Mucosa of descending colon (tissue), 3 donors: Measurements from ENCODE around the gene PROX2. TPM values are rescaled to one million over a fixed set of nuclear protein-coding genes. Genes with fewer than 3 reads are reported as not detected.

Source experiments
- ATAC-seq: fragments of 200-7000 bp; cut with Tn5 transposase; one replicate; pipeline ENCODE4 v1.9.1; 2020; ENCODE audit warnings: mild to moderate bottlenecking, moderate library complexity
- DNase-seq, 3 donors: peaks; one replicate each; pipeline ENCODE4 v3.0.0-alpha.2; 2020
- H3K36me3 ChIP-seq: fragments of 200-600 bp; one replicate; pipeline ENCODE4 v1.8.0; 2021; ENCODE audit warnings: low read depth, mild to moderate bottlenecking
- H3K4me1 ChIP-seq: fragments of 200-600 bp; one replicate; pipeline ENCODE4 v1.8.0; 2021; ENCODE audit warnings: low read depth, mild to moderate bottlenecking
- H3K4me3 ChIP-seq: fragments of 200-600 bp; one replicate; pipeline ENCODE4 v1.8.0; 2021; ENCODE audit warnings: mild to moderate bottlenecking
- H3K9me3 ChIP-seq: fragments of 200-600 bp; one replicate; pipeline ENCODE4 v1.8.0; 2021; ENCODE audit warnings: mild to moderate bottlenecking
- CTCF ChIP-seq: fragments of 200-600 bp; IDR thresholded peaks from one replicate; pipeline ENCODE4 v1.8.0; 2022; ENCODE audit warnings: antibody characterized with exemption, mild to moderate bottlenecking
- intact Hi-C, 2 donors: fragments of 100-400 bp; cut with DNase I in 1 of 2; cut with micrococcal nuclease in 1 of 2; formaldehyde crosslinking; loops; one replicate each; pipeline versions ENCODE4 v1.11.0 to v1.11.1; 2022; cut with DNase I, micrococcal nuclease
- total RNA-seq, 3 donors: library from RNA; stranded (reverse); fragmentation: NEBNext Ultra II Directional in 2 of 3; extraction: Animal tissue kit (Norgen Biotek cat#: 25700) in 2 of 3; gene quantifications; one replicate each; pipeline versions ENCODE4 v1.2.1 to v1.2.4, GENCODE V29; 2021 to 2023
- donor health status: DM: no; HTN: no; CAD: no; lungs with moderate emphysema.
- donor health status: DM: no; HTN: no; CAD: no.
- donor health status: DM: no; HTN: yes; CAD: no.

The PROX2 gene
- total RNA-seq, 3 donors from 2014 or later, result 0.07 to 0.09 TPM; not detected in 1

- Histone ChIP-seq H3K36me3 (no peaks in the 10 kb centered on the region), H3K4me1 (peaks cover under 1% of the 10 kb centered on the region), H3K9me3 (no peaks in the 10 kb centered on the region), H3K4me3 (no peak overlapping the region)
- intact Hi-C loops, result no loop called here
- ATAC-seq, result no peak
- no peak for DNase-seq
- TF ChIP-seq CTCF, result no peak
Measured at GRCh38 chr14:74917178-74917543, 41.2 kb upstream of the PROX2 start.

DNA sequence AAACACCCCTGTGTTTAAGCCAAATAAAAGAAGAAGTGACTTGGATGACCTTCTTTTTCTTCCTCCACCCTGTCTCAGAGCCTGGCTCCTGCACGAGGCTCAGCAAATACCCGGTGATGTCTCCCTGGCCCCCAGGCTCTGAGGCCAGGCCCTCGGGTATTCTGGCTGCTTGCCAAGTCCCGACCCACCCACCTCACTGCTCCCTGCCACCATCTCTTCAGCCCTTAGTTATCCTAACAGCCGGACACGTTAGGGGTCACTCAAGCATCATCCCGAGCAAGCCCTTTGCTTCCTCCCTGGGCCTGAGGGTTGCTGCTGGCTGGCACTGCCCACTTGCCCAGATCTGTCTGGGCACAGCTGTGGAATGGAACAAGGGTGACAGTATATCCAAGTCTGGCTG, 39.9 kb upstream of the PROX2 start:
- Histone ChIP-seq H3K4me3 (no peak overlapping the region), H3K36me3 (no peaks in the 10 kb centered on the region), H3K4me1 (no peaks in the 10 kb centered on the region), H3K9me3 (no peaks in the 10 kb centered on the region)
- TF ChIP-seq CTCF, result no peak
- intact Hi-C loops, result no loop called here
- DNase-seq (no peak), ATAC-seq (no peak)

DNA sequence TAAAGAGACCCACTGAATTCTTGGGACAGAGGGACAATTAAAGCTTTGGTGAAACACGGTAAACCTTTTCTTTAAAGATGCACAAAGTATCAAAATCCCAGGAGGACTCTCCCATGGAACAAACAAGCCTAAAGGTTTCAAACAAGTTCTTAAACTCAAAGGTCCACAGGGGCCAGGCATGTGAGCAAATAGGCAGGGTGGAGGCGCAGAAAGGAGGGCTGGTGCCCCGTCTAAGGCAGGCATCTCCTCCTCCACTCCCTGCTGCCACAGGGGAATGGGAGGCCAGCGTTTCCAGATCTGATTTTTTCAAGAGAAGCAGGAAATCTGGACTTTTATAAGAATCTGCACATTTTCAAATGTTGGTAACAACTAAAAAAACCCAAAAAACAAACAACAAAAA, 39.5 kb upstream of the PROX2 start:
- intact Hi-C loops, result no loop called here
- TF ChIP-seq CTCF, result no peak
- no peaks in the 10 kb centered on the region for H3K36me3 ChIP-seq

GRCh38 chr14:74913986-74914573, 38.1 kb upstream of the PROX2 start:
- no peak overlapping the region for H3K4me3 ChIP-seq
- no peaks in the 10 kb centered on the region for H3K4me1 ChIP-seq
- peak; percentile 54 for ATAC-seq
- peak in 1 of 3 donors; percentile 62 for DNase-seq
- no peak for TF ChIP-seq CTCF
- H3K9me3 ChIP-seq, result no peaks in the 10 kb centered on the region
- intact Hi-C loops, result no loop called here
- H3K36me3 ChIP-seq, result no peaks in the 10 kb centered on the region

More for the DNA sequence above, 39.5 kb upstream of the PROX2 start:
- H3K9me3 ChIP-seq, result no peaks in the 10 kb centered on the region
- no peaks in the 10 kb centered on the region for H3K4me1 ChIP-seq
- no peak for DNase-seq
- no peak for ATAC-seq
- H3K4me3 ChIP-seq, result no peak overlapping the region

DNA sequence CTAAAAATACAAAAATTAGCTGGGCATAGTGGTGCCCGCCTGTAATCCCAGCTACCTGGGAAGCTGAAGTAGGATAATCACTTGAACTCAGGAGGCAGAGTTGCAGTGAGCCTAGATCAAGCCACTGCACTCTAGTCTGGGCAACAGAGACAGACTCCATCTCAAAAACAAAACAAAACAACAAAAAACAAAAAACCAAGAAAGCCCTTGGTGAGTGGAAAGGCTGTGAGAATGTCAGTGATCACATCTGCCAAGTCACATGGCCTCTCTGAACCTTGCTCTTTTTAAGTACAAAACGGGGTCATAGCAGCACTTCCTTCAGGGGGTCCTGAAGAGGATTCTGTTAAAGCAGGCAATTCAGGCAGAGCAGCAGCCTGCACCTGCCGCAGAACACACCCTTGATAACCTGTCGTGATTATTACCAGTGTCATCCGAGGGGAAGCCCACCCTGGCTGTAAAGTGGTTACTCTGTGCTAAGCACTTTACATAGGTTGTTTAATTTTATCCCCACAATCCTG, 37.5 kb upstream of the PROX2 start:
- Histone ChIP-seq H3K36me3 (no peaks in the 10 kb centered on the region), H3K9me3 (no peaks in the 10 kb centered on the region), H3K4me1 (no peaks in the 10 kb centered on the region), H3K4me3 (no peak overlapping the region)
- intact Hi-C loops, result no loop called here
- ATAC-seq (no peak), DNase-seq (no peak)
- TF ChIP-seq CTCF, result no peak

GRCh38 chr14:74912801-74913200, 36.9 kb upstream of the PROX2 start:
- H3K9me3 ChIP-seq, result no peaks in the 10 kb centered on the region
- ATAC-seq, result no peak
- H3K4me3 ChIP-seq, result no peak overlapping the region
- peaks cover 1% of the 10 kb centered on the region for H3K4me1 ChIP-seq
- intact Hi-C loops, result no loop called here
- TF ChIP-seq CTCF, result no peak
- DNase-seq, result no peak
- no peaks in the 10 kb centered on the region for H3K36me3 ChIP-seq
